ENCODE data around the gene AMY1C. TPM values are rescaled to one million over a fixed set of nuclear protein-coding genes. Genes with fewer than 3 reads are reported as not detected.
"Not testable (repeated sequence)": the region's sequence is repeated elsewhere in the genome, so short reads cannot be mapped to it uniquely, and the experiment has no call there.

AMY1C gene
- total RNA-seq, 1 experiment from 2014 or later: not detected

DNA sequence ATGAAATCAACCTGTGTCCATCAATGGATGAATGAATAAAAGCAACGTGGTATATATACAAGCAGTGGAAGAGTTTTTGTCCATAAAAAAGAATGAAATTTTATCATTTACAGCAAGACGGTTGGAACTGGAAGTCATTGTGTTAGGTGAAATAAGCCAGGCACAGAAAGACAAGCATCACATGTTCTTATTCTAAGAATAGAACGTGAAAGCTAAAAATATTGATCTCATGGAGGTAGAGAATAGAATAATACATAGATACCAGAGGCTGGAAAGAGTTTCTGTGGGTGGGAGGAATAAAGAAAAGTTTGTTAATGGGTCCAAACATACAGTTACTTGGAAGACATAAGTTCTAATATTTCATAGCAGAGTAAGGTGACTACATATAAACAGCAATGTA, 39.3 kb upstream of the AMY1C start:
- H3T11ph ChIP-seq (ENCODE audit: low read length); H4K20me1 ChIP-seq (ENCODE audit: control insufficient read depth, insufficient read depth, insufficient read length); H2BK12ac ChIP-seq (ENCODE audit: insufficient read length, low read depth, low read length); H3K9me3 Mint-ChIP-seq; H3K23ac ChIP-seq (ENCODE audit: insufficient read length, low read depth, low read length); H3K18ac ChIP-seq (ENCODE audit: insufficient read length, low read depth, low read length); H3K27me3 Mint-ChIP-seq (ENCODE audit: low read depth); H3K36me3 Mint-ChIP-seq (ENCODE audit: insufficient read depth in 1 of 3, low read depth in 3 of 3); H4K91ac ChIP-seq (ENCODE audit: insufficient read length, low read depth, low read length); H3K9ac ChIP-seq (ENCODE audit: extremely low read depth, insufficient read length, low read length); H3K4me1 Mint-ChIP-seq; H2BK120ac ChIP-seq (ENCODE audit: low read depth, low read length, poor library complexity, severe bottlenecking); DNase-seq; H4K5ac ChIP-seq (ENCODE audit: insufficient read length, low read depth, low read length); H3K23me2 ChIP-seq (ENCODE audit: insufficient read length, low read depth, low read length, poor library complexity, severe bottlenecking); H2BK15ac ChIP-seq (ENCODE audit: low read depth, low read length); H3K14ac ChIP-seq (ENCODE audit: insufficient read depth, low read length); H3K4me1 ChIP-seq (ENCODE audit: insufficient read depth, low read length); H3K27me3 ChIP-seq (ENCODE audit: insufficient read depth, low read length); H3K4me2 ChIP-seq (ENCODE audit: insufficient read depth, insufficient read length, low read length); H2AFZ ChIP-seq (ENCODE audit: low read length); H3K27ac Mint-ChIP-seq; H3K9me3 ChIP-seq (ENCODE audit: control insufficient read depth, low read depth, low read length); H2BK20ac ChIP-seq (ENCODE audit: low read depth, low read length, poor library complexity, severe bottlenecking); H3K4ac ChIP-seq (ENCODE audit: low read depth, low read length); H3K79me2 ChIP-seq (ENCODE audit: insufficient read depth, low read length); H2BK5ac ChIP-seq (ENCODE audit: insufficient read length, low read length); H3K4me3 Mint-ChIP-seq; H4K8ac ChIP-seq (replicated peaks; ENCODE audit: insufficient read length, low read depth, low read length); H3K56ac ChIP-seq (ENCODE audit: insufficient read length, low read depth, low read length); H3K79me1 ChIP-seq (ENCODE audit: insufficient read depth, low read depth, low read length, poor library complexity, severe bottlenecking); H2AK5ac ChIP-seq (ENCODE audit: insufficient read length, low read length); H3K27ac ChIP-seq (ENCODE audit: insufficient read length, low read depth, low read length): not testable (repeated sequence)
- WGBS (ENCODE audit: extremely low coverage, insufficient read length, low lambda C conversion rate): no CpG with 5 or more reads among the region's 3 CpGs

DNA sequence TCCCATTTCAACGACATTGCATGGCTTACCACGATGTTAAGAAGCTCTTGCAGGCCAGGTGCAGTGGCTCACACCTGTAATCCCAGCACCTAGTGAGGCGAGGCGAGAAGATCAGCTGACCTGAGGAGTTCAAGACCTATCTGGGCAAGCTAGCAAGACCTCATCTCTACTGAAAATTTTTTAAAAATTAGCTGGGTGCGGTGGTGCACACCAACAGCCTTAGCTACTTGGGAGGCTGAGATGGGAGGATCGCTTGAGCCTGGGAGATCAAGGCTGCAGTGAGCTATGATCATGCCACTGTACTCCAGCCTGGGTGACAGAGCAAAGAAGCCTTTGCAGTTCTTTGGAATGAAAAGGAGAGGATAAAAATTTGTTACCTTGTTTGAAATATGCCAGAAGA, 32.3 kb upstream of the AMY1C start:
- H3K18ac ChIP-seq (ENCODE audit: insufficient read length, low read depth, low read length); H3K23me2 ChIP-seq (ENCODE audit: insufficient read length, low read depth, low read length, poor library complexity, severe bottlenecking); H2BK15ac ChIP-seq (ENCODE audit: low read depth, low read length); H3K4ac ChIP-seq (ENCODE audit: low read depth, low read length); H3K4me1 ChIP-seq (ENCODE audit: insufficient read depth, low read length); H3K79me1 ChIP-seq (ENCODE audit: insufficient read depth, low read depth, low read length, poor library complexity, severe bottlenecking); H4K5ac ChIP-seq (ENCODE audit: insufficient read length, low read depth, low read length); H4K20me1 ChIP-seq (ENCODE audit: control insufficient read depth, insufficient read depth, insufficient read length); H3K27me3 ChIP-seq (ENCODE audit: insufficient read depth, low read length); H3K4me1 Mint-ChIP-seq; H3K4me2 ChIP-seq (ENCODE audit: insufficient read depth, insufficient read length, low read length); H3K27me3 Mint-ChIP-seq (ENCODE audit: low read depth); H3K9ac ChIP-seq (ENCODE audit: extremely low read depth, insufficient read length, low read length); H3K56ac ChIP-seq (ENCODE audit: insufficient read length, low read depth, low read length); H2BK20ac ChIP-seq (ENCODE audit: low read depth, low read length, poor library complexity, severe bottlenecking); H2BK5ac ChIP-seq (ENCODE audit: insufficient read length, low read length); H2BK12ac ChIP-seq (ENCODE audit: insufficient read length, low read depth, low read length); H2AK5ac ChIP-seq (ENCODE audit: insufficient read length, low read length); DNase-seq; H3K4me3 Mint-ChIP-seq; H3K27ac ChIP-seq (ENCODE audit: insufficient read length, low read depth, low read length); H3K36me3 Mint-ChIP-seq (ENCODE audit: insufficient read depth in 1 of 3, low read depth in 3 of 3); H3T11ph ChIP-seq (ENCODE audit: low read length); H3K79me2 ChIP-seq (ENCODE audit: insufficient read depth, low read length); H3K9me3 Mint-ChIP-seq; H4K8ac ChIP-seq (replicated peaks; ENCODE audit: insufficient read length, low read depth, low read length); H2BK120ac ChIP-seq (ENCODE audit: low read depth, low read length, poor library complexity, severe bottlenecking); H3K14ac ChIP-seq (ENCODE audit: insufficient read depth, low read length); H2AFZ ChIP-seq (ENCODE audit: low read length); H4K91ac ChIP-seq (ENCODE audit: insufficient read length, low read depth, low read length); H3K27ac Mint-ChIP-seq; H3K23ac ChIP-seq (ENCODE audit: insufficient read length, low read depth, low read length); H3K9me3 ChIP-seq (ENCODE audit: control insufficient read depth, low read depth, low read length): not testable (repeated sequence)
- WGBS (ENCODE audit: extremely low coverage, insufficient read length, low lambda C conversion rate): no CpG with 5 or more reads among the region's 6 CpGs

Measured in H9 (cell line).